OCI-LY1 (cell line): ENCODE measurements around the gene PRMT2.

Experiments used
- CTCF ChIP-seq: fragments of 200-600 bp; sonication (generic), shearing (Covaris generic); IDR thresholded peaks from 2 replicates; pipeline ENCODE4 v1.5.1; 2017; ENCODE audit warnings: mild to moderate bottlenecking, antibody characterized with exemption, low read length, moderate library complexity, mixed read lengths
- EZH2 ChIP-seq: fragments of 200-600 bp; sonication (generic), shearing (Covaris generic); IDR thresholded peaks from 2 replicates; pipeline ENCODE4 v1.8.0; 2017; ENCODE audit warnings: borderline replicate concordance, mixed run types, mild to moderate bottlenecking, antibody characterized with exemption, low read length, moderate library complexity, mixed read lengths

- no peak for TF ChIP-seq CTCF
- no peak for TF ChIP-seq EZH2
Measured at GRCh38 chr21:46656820-46657219, 21.3 kb downstream of the PRMT2 start.
